Mucosa of gallbladder (tissue), 1 donor: Measurements from ENCODE around the gene MFNG. TPM values are rescaled to one million over a fixed set of nuclear protein-coding genes. Genes with fewer than 3 reads are reported as not detected.
A peak's percentile ranks its signal among the peaks of the same experiment; 100 is the strongest.
"Not testable (repeated sequence)": the region's sequence is repeated elsewhere in the genome, so short reads cannot be mapped to it uniquely, and the experiment has no call there.

Experiments used
- DNase-seq: peaks from one replicate; pipeline ENCODE4 v3.0.0-alpha.2; 2020; ENCODE audit warnings: low spot score
- total RNA-seq: library from RNA; stranded (reverse); gene quantifications from one replicate; pipeline ENCODE4 v1.2.1, GENCODE V29; 2021
- donor health status: DM: no; HTN: no; CAD: no.

MFNG gene
- total RNA-seq, 1 donor from 2014 or later: 24.2 TPM

DNA sequence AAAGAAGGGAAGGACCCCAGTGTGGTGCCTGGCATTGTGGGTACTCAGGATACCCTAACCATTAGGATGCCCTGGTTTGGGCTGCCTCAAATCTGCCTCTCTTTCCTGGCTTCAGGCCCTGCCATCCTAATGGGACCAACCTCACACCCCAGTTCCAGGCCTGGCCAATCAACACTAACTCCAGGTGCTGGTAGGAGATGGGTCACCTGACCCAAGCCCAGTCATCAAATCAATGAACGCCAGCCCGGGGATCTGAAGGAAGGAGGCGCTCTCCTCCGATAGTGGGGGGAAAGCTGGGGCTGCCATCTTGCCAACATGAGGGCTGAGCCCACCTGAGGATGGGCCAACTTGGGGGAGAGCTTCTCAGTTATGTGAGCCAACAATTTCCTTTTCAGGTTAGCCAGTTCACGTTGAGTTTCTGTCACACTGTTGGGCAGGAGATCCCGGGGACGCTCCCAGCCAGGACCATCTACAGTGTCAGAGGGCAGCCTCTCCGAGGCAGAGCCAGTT is 12.7 kb downstream of the MFNG start:
- no peak for DNase-seq

DNA sequence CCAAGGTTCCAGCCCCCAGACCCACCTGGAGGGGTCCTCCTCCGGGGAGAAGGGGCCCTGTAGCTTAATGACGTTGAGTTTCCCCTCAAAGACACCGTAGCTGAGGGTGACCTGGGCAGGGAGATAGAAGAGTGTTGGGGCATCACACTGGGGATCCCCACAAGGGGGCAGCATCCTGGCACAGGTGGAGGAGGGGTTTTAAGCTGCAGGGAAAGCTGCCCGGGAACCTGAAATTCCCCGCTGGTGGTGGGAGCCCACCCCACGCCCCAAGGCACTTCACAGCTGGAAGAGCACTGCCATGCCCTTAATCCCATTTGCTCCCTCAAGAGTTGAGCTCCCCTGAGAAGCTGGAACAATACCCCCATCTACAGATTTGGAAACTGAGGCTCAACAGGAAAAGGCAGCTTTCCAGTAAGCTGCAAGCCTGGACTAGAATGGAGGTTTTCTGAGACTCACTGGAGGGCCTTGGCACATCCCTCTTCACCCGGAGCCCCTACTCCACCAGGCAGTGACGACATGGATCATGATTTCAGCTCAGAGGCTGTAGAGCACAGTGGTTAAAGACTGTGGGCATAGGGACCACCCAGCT is 13.7 kb downstream of the MFNG start:
- DNase-seq: no peak

DNA sequence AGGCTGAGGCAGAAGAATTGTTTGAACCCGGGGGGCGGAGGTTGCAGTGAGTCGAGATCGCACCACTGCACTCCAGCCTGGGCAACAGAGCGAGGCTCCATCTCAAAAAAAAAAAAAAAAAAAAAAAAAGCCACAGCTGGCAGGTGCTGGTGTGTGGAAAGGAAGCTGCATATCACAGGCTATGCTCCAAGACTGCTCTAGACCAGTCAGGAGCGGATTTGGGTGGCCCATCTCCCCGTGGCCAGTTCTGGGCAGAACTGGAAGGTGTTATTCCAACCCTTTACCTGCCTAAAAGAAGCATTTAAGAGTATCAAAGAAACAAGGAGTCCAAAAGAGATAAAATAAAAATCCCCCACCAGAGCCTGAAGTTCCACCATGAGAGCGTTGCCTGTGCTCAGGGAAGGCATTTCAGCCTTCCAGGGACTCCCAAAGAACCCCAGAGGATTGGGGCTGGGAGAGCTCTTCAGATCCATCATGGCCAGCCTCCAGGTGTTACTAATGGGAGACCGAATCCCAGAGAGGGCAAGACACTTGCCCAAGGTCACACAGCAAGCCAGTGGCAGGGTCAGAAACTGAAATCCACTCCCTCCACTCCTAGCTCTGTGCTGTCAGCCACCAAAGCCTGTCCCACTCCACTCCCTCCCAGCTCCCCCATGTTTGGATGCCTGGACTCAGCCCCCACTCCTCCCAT is 14.3 kb downstream of the MFNG start:
- DNase-seq: no peak

DNA sequence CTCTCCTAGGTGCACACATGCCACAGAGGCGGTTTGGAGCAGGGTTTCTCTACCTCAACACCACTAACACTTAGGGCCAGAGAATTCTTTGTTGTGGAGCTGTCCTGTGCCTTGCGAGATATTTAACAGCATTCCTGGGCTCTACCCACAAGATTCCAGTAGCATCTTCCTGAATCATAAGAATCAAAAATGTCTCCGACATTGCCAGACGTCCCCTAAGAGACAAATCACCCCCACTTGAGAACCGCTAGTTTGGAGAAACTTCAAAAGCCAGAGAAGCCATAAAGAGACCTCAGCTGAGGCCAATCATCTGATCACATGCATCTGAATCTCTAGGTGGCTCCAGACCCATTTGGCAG is 16.1 kb downstream of the MFNG start:
- DNase-seq: no peak

GRCh38 chr22:37469416-37470086 is 16.6 kb downstream of the MFNG start:
- DNase-seq: no peak

DNA sequence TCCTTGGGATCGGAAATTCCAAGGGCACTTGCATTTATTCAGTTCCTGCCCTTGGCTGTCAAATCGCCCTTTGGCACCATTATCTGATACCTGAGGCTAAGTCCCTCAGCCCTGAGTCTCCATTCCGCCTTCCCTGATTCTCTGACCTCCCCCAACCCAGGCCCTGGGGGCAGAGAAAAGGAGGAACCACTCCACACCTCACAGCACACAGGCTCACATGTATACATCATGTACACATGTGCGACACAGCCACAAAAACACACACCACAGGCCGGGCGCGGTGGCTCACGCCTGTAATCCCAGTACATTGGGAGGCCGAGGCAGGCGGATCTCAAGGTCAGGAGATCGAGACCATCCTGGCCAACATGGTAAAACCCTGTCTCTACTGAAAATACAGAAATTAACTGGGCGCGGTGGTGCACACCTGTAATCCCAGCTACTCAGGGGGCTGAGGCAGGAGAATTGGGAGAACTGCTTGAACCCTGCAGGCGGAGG is 17.9 kb downstream of the MFNG start:
- not testable (repeated sequence) for DNase-seq

- DNase-seq: no peak
Observed at GRCh38 chr22:37467391-37467955, 18.7 kb downstream of the MFNG start.

GRCh38 chr22:37464181-37464580 is 22.0 kb downstream of the MFNG start:
- DNase-seq: no peak

DNA sequence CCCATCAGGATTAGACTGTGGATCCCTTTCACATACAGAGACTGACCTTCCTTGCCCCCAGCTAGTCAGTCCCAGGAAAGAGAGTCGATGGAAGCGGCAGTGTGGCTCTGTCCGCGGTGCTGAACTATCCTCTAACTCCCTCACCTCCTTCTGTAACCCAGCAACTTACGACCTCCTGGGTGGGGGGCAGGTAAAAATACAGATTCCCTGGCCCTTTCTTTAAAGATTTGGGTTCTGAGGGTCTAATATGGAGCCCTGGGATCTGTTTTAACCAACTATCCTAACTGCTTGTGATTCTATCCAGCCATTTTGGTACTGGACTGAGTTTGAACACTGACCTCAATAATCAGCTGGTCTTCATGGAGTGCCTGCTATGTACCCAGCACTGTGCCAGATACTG is 23.2 kb downstream of the MFNG start:
- no peak for DNase-seq

GRCh38 chr22:37462436-37462835 is 23.7 kb downstream of the MFNG start:
- DNase-seq: no peak

DNA sequence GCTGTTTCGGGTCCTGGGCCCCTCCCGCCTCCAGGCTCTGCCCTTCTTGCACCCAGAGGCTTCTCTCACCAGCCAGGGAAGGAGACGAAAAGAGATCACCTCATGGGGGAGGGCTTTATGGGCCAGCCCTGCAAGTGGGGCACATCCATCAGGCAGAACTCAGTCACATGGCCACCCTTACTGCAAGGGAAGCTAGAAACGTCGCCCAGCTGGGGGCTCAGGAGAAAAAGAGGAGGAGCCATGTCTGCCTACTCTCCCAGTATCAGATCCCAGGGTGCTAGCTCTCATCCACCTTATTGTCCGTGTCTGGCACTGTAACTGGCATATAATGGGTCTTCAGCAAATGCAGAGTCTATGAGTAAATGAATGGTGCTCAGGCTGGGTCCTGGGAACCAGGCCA is 24.2 kb downstream of the MFNG start:
- DNase-seq: no peak

- no peak for DNase-seq
Observed at GRCh38 chr22:37460684-37461083, 25.5 kb downstream of the MFNG start.

GRCh38 chr22:37459206-37459605 is 27.0 kb downstream of the MFNG start:
- DNase-seq: no peak

DNA sequence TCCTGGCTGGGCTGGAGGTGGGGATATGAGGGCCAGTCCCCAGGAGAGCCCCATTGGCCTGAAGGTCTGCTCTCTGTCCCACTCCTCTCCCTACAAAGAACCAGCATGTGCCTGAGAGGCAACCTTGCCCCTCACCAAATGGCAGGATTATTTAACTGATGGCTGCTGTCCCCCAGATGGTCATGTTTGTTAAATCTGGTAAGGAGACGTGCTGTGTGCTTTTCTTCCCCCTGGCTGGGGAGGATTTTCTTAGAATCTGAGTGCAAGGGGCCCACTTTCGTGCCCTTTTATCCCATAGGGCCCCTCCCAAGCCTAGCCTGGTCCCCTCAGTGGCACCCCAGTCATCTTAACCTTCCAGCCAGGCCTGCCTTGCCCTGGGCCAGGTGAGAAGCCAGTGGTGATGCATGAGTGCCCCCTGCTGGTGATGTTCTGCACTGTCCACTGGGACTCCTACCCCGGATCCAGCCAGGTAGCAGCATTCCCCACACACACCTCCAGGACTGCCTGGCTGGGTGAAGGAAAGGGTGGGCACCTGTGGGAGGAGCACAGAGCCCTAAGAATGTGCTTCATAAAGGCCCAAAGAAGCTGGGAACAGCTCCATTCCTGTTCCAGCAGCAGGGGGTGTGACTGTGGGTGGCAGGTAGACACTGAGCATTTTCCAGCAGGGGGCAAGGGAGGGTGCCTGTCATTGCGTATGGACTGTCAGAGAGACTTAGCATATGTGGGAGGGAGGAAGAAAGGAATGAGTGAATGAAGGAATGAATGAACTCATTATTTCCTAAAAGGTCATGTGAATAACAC is 28.9 kb downstream of the MFNG start:
- peak; percentile 81 for DNase-seq

DNA sequence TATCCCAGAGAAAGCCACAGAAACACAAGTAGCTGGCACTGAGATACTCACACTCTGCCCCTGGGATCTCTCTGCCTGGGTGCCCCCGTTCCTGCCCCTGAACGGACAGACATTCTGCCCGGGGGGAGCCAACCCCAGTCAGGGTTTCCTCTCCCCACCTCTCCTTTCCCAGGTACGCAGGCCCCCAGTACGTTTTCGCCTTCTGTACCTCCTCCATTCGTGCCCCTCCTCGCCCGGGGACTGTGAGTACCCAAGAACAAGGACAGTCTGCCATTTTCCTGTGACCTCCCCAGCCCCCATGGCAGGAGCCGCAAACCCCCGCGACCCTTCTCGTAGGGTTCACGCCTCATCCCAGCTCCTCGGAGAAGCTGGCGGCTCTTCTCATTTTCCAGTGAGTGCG is 29.8 kb downstream of the MFNG start:
- DNase-seq: no peak

- no peak for DNase-seq
Observed at GRCh38 chr22:37455896-37456295, 30.3 kb downstream of the MFNG start.

DNA sequence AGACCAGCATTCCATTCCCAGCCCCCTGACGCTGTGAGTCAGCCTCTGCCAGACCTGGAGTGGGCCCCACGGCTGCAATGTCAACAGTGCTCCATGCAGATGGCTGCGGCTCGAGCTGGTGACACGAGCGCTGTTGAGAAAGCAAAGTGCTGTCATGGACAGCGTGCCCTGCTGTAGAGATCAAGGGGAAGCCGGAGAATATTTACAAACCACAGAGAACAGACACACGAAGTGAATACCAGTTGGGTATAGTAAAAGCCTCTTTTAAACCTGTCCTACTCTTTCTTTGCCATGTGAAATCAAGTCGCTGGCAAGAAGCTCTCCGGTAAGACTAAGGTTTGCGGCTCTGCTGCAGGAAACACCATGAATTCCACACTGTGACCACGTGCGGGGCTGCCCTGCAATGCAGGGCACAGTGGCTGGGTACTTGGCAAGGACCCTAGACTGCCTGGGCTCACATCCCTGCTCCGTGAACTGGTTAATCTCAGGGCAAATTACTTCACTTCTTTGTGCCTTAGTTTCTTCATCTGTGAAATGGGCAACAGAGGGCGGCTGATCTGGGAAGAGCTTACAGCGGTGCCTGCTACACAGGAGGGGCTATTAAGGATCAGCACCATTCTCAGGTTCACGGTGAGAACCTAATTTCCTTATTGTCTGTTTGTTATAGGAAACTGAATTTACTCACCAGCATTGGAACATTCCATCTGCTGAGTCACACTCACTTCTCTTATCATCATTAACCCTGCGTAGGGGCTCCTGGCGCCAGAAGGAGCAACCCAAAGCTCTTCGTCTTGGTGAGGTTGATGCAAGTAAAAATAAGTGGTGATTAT is 31.1 kb downstream of the MFNG start:
- peak; percentile 32 for DNase-seq

GRCh38 chr22:37453696-37454095 is 32.5 kb downstream of the MFNG start:
- no peak for DNase-seq

GRCh38 chr22:37451218-37451617 is 35.0 kb downstream of the MFNG start:
- no peak for DNase-seq

- no peak for DNase-seq
Observed at GRCh38 chr22:37449331-37450001, 36.7 kb downstream of the MFNG start.
